GM23248 (cell line): ENCODE results near the gene PPIL4. TPM values are rescaled to one million over a fixed set of nuclear protein-coding genes. Genes with fewer than 3 reads are reported as not detected.
A peak's percentile ranks its signal among the peaks of the same experiment; 100 is the strongest.

Source experiments
- DNase-seq: peaks from one replicate; pipeline ENCODE4 v3.0.0-alpha.2; 2015
- H2AFZ ChIP-seq: fragments of 200-600 bp; sonication (generic); 2 replicates; pipeline ENCODE4 v1.6.1; 2016; ENCODE audit warnings: antibody characterized with exemption
- H3F3A ChIP-seq: fragments of 200-600 bp; sonication (generic); 2 replicates; pipeline ENCODE4 v1.6.1; 2016; ENCODE audit warnings: mild to moderate bottlenecking, antibody characterized with exemption, mixed run types; ENCODE audit not compliant: insufficient read depth
- H3K27ac ChIP-seq: fragments of 200-600 bp; sonication (generic); 2 replicates; pipeline ENCODE4 v1.5.1; 2016; ENCODE audit warnings: mild to moderate bottlenecking
- H3K27me3 ChIP-seq: fragments of 200-600 bp; sonication (generic); replicated peaks from 2 replicates; pipeline ENCODE4 v1.6.1; 2016; ENCODE audit warnings: mild to moderate bottlenecking; ENCODE audit not compliant: insufficient read depth
- H3K36me3 ChIP-seq: fragments of 200-600 bp; sonication (generic); 2 replicates; pipeline ENCODE4 v1.6.1; 2016; ENCODE audit warnings: low read depth, mild to moderate bottlenecking
- H3K4me1 ChIP-seq: fragments of 200-600 bp; sonication (generic); 2 replicates; pipeline ENCODE4 v1.6.1; 2016; ENCODE audit warnings: mild to moderate bottlenecking; ENCODE audit not compliant: insufficient read depth
- H3K4me2 ChIP-seq: fragments of 200-600 bp; sonication (generic); one replicate; pipeline ENCODE4 v1.6.1; 2016; ENCODE audit warnings: mild to moderate bottlenecking; ENCODE audit not compliant: unreplicated experiment
- H3K4me3 ChIP-seq: fragments of 200-600 bp; sonication (generic); 2 replicates; pipeline ENCODE4 v1.5.1; 2016; ENCODE audit warnings: mild to moderate bottlenecking
- H3K79me2 ChIP-seq: fragments of 200-600 bp; sonication (generic); 2 replicates; pipeline ENCODE4 v1.6.1; 2016; ENCODE audit warnings: mild to moderate bottlenecking; ENCODE audit not compliant: insufficient read depth
- H3K9ac ChIP-seq: fragments of 200-600 bp; sonication (generic); 2 replicates; pipeline ENCODE4 v1.6.1; 2016; ENCODE audit warnings: mild to moderate bottlenecking
- H3K9me2 ChIP-seq: fragments of 200-600 bp; sonication (generic); 2 replicates; pipeline ENCODE4 v1.6.1; 2016; ENCODE audit warnings: mixed run types, mild to moderate bottlenecking, moderate library complexity; ENCODE audit not compliant: insufficient read depth
- H3K9me3 ChIP-seq: fragments of 200-600 bp; sonication (generic); one replicate; pipeline ENCODE4 v1.6.1; 2017; ENCODE audit warnings: low read depth
- H4K20me1 ChIP-seq: fragments of 200-600 bp; sonication (generic); 2 replicates; pipeline ENCODE4 v1.6.0; 2016; ENCODE audit not compliant: insufficient read depth
- EZH2 ChIP-seq: fragments of 200-600 bp; sonication (generic); IDR thresholded peaks from 2 replicates; pipeline ENCODE4 v1.6.1; 2018; ENCODE audit warnings: antibody characterized with exemption, mild to moderate bottlenecking; ENCODE audit not compliant: insufficient read depth, poor library complexity, severe bottlenecking
- EZH2phosphoT487 ChIP-seq: fragments of 200-600 bp; sonication (generic); IDR thresholded peaks from 2 replicates; pipeline ENCODE4 v1.6.1; 2018; ENCODE audit warnings: antibody characterized with exemption, moderate library complexity, mild to moderate bottlenecking, low read depth; ENCODE audit not compliant: insufficient read depth
- WGBS, 2 experiments: methylation state at CpG; one replicate each; pipeline ENCODE4 v1.1.6; 2015 to 2017; ENCODE audit warnings: low lambda C conversion rate in 2 of 2, low coverage in 1 of 2; ENCODE audit errors: missing lambda C conversion rate in 2 of 2; 5-methylcytosine and 5-hydroxymethylcytosine counted together
- in situ Hi-C: fragments of 300-500 bp; cut with MboI; formaldehyde crosslinking; loops from 2 replicates; pipeline ENCODE4 v1.15.0; 2020
- polyA plus RNA-seq: library from polyadenylated mRNA; unstranded; fragments of >200 nt; fragmentation: Nextera tagmentation; extraction: Ambion mirVana; gene quantifications from 2 replicates; pipeline ENCODE4 v1.2.1, GENCODE V29; 2016
- total RNA-seq: library from RNA; depleted of rRNA; stranded (reverse); fragments of >200 nt; shearing (Covaris generic); gene quantifications from 2 replicates; pipeline ENCODE4 v1.2.3, GENCODE V29; 2014

PPIL4 gene
- total and polyA plus RNA-seq, 2 experiments from 2014 or later = 32.2 to 43.0 TPM

DNA sequence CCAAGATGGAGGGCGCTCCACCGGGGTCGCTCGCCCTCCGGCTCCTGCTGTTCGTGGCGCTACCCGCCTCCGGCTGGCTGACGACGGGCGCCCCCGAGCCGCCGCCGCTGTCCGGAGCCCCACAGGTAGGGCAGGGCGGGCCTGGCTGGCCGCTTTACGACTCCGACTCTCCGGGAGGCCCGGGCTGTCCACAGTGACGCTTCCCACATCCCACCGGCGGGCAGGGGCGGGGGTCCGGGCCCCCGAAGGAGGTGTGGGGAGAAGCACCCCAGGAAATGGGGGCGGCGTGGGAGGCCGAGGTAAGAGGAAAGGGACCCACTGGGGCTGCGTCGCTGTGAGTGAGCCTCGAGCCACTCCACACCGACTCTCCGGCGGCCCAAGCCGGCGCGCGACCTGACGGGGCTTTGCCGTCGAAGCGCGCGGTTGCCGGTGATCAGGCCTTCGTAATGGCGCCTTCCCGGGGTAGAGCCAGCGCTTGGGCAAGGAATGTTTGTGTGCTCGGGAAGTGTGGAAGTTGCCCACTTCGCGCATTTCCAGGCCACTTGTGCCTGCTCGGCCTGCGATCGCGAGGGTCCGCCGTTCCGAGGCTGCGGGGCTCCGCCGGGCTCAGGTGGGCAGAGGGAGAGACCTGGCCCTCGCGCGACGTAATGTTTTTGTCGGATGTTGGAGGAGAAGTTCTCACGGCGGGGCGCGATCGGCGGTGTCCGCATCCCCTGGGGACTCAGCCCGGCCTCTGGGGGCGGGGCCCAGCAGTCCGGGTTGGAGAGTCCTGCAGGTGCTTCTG lies 20.8 kb upstream of the PPIL4 start:
- H3K27ac ChIP-seq = peak overlapping the region; percentile 80
- peaks cover 45% of the 10 kb centered on the region for H3K79me2 ChIP-seq
- H3F3A ChIP-seq = 0 out of 2 replicates have a peak, but pooled peaks cover 10% of the 10 kb centered on the region
- peak overlapping the region; percentile 83 for H3K4me2 ChIP-seq
- DNase-seq = peak; percentile 72
- peak overlapping the region; percentile 92 for H3K9ac ChIP-seq
- in situ Hi-C loops = no loop called here
- peak overlapping the region; percentile 98 for H2AFZ ChIP-seq
- TF ChIP-seq EZH2 = no peak
- no peak for TF ChIP-seq EZH2phosphoT487
- no peaks in the 10 kb centered on the region for H4K20me1 ChIP-seq
- WGBS, 2 experiments = 1% methylated on average over 72 to 81 of the region's 81 CpGs
- H3K4me1 ChIP-seq = peaks cover 9% of the 10 kb centered on the region
- H3K4me3 ChIP-seq = peak overlapping the region; percentile 94
- H3K9me2 ChIP-seq = no peaks in the 10 kb centered on the region
- H3K9me3 ChIP-seq = no peaks in the 10 kb centered on the region
- H3K27me3 ChIP-seq = no peaks in the 10 kb centered on the region
- no peaks in the 10 kb centered on the region for H3K36me3 ChIP-seq

DNA sequence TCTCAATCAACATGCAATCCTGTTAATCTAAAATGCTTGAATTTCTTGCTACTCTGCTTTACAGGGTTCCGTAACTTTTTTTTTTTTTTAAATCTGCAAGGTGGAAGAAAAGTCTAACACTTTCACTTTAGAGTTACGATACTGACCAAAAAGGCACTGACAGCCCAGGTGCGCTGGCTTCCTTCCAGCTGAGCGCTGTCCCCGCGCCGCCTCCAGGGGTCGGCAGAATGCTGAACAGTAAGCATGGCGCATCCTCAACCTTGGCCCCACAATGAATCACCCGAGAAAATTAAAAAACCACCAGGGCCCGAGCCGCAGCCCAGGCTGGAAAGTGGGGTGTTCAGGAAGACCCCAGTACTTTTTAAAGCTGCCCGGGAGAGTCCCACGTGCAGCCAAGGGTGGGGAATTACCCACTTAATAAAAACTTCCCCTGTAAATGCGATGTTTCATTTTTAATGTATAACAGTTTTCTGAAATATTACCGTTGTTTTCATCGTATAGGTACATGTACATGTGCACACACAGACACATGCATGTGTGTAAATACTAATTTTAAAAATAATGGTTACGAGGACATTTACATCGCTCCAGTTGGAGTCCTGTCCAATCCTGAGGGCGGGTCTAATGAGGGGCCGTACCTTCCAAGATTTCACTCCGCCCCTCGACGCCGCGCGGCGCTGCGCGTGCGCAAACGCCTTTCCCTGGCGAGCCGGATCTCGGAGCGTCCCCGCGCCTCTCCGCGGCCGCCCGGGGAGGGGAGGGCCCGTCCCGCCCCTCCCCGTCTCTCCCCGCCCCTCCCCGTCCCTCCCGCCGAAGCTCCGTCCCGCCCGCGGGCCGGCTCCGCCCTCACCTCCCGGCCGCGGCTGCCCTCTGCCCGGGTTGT lies 19.9 kb upstream of the PPIL4 start, which contains the start of gene GINM1:
Gene GINM1, plus strand, starts transcription at position 849 of the 883 bp plus-strand sequence. CDS start 40 bp downstream, outside the sequence.
- Histone ChIP-seq H4K20me1 (no peaks in the 10 kb centered on the region), H3K79me2 (peaks cover 37% of the 10 kb centered on the region), H3K4me1 (peaks cover 9% of the 10 kb centered on the region), H3K4me3 (peak within 1 kb of the TSS; percentile 94), H3K27ac (peak within 1 kb of the TSS; percentile 80), H3K9me2 (no peaks in the 10 kb centered on the region), H3K4me2 (peak within 1 kb of the TSS; percentile 100), H3F3A (0 out of 2 replicates have a peak, but pooled peaks cover 10% of the 10 kb centered on the region), H3K9me3 (no peaks in the 10 kb centered on the region), H3K36me3 (no peaks in the 10 kb centered on the region), H3K27me3 (no peaks in the 10 kb centered on the region), H3K9ac (peak within 1 kb of the TSS; percentile 92), H2AFZ (peak within 1 kb of the TSS; percentile 98)
- WGBS, 2 experiments = 1% methylated on average over 36 to 56 of the region's 59 CpGs
- TF ChIP-seq EZH2phosphoT487 (no peak), EZH2 (no peak)
- in situ Hi-C loops = no loop called here
- DNase-seq = peak; percentile 97

DNA sequence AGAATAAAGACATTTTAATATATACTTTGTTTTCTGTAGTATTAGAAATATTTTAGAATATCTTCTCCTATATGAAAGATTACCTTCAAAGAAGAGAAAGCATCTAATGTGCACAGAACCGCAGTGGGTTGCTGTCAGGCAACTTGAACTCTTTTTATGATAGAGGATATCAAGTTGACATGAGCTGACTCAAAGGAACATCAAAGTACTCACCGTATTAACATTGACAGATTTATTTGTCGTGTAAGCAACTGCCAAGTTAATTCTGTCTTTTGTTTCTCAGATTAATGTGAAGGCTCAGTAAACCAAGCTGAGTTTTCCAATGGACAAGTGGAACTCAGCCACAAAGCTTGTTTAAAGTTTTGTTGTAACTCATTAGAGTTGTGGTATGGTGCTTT lies 18.1 kb upstream of the PPIL4 start:
- H4K20me1 ChIP-seq = no peaks in the 10 kb centered on the region
- no peaks in the 10 kb centered on the region for H3K9me3 ChIP-seq
- H3K4me3 ChIP-seq = no peak overlapping the region
- 38 to 41% methylated on average over 3 of the region's 3 CpGs for WGBS, 2 experiments
- H3K9me2 ChIP-seq = no peaks in the 10 kb centered on the region
- H3K27ac ChIP-seq = no peak overlapping the region
- no peaks in the 10 kb centered on the region for H3K27me3 ChIP-seq
- H3K79me2 ChIP-seq = peaks cover 21% of the 10 kb centered on the region
- H3K4me1 ChIP-seq = peaks cover 9% of the 10 kb centered on the region
- no peak overlapping the region for H3K9ac ChIP-seq
- H3F3A ChIP-seq = 0 out of 2 replicates have a peak, but pooled peaks cover 10% of the 10 kb centered on the region
- DNase-seq = no peak
- in situ Hi-C loops = no loop called here
- no peak for TF ChIP-seq EZH2phosphoT487
- TF ChIP-seq EZH2 = no peak
- H3K36me3 ChIP-seq = no peaks in the 10 kb centered on the region
- H3K4me2 ChIP-seq = peak overlapping the region; percentile 13
- H2AFZ ChIP-seq = no peak overlapping the region

DNA sequence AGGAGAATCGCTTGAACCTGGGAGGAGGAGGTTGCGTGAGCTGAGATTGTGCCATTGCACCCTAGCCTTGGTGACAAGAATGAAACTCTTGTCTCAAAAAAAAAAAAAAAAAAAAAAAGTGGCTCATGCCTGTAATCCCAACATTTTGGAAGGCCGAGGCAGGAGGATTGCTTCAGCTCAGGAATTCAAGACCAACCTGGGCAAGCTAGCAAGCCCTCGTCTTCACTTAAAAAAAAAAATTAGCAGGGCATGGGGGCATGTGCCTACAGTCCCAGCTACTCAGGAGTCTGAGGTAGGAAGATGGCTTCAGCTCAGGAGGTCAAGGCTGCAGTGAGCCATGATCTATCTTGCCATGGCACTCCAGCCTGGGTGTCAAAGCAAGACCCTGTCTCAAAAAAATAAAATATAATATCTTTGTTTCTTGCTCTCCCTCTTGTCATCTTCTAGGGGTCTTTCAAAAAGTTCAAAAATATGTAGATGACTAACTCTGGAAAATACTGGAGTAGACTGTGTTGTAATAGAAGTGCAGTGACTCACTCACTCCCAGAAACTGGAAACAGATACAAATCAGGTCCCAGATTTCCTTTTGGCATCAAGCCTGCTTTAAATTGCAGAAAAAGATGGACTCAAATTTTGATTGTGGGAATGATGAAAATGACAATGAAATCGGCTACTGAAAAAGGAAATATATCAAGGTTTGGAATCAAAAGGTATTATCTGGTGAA lies 17.5 kb upstream of the PPIL4 start:
- Histone ChIP-seq H3F3A (0 out of 2 replicates have a peak, but pooled peaks cover 10% of the 10 kb centered on the region), H3K4me1 (peaks cover 9% of the 10 kb centered on the region), H3K79me2 (peaks cover 16% of the 10 kb centered on the region), H3K27ac (peak overlapping the region; percentile 39), H3K9me2 (no peaks in the 10 kb centered on the region), H3K4me3 (no peak overlapping the region), H3K36me3 (no peaks in the 10 kb centered on the region), H3K4me2 (peak overlapping the region; percentile 13), H2AFZ (no peak overlapping the region), H3K9ac (no peak overlapping the region), H3K9me3 (no peaks in the 10 kb centered on the region), H4K20me1 (no peaks in the 10 kb centered on the region), H3K27me3 (no peaks in the 10 kb centered on the region)
- no peak for TF ChIP-seq EZH2
- no peak for TF ChIP-seq EZH2phosphoT487
- in situ Hi-C loops = no loop called here
- peak; percentile 84 for DNase-seq
- WGBS, 2 experiments = 43 to 61% methylated on average over 4 to 5 of the region's 5 CpGs
